ENCODE measurements around the gene HEPACAM.

The HEPACAM gene

GRCh38 chr11:124890683-124891372 lies 45.0 kb downstream of the HEPACAM start (continued):
- TF ChIP-seq, protein P1, sequence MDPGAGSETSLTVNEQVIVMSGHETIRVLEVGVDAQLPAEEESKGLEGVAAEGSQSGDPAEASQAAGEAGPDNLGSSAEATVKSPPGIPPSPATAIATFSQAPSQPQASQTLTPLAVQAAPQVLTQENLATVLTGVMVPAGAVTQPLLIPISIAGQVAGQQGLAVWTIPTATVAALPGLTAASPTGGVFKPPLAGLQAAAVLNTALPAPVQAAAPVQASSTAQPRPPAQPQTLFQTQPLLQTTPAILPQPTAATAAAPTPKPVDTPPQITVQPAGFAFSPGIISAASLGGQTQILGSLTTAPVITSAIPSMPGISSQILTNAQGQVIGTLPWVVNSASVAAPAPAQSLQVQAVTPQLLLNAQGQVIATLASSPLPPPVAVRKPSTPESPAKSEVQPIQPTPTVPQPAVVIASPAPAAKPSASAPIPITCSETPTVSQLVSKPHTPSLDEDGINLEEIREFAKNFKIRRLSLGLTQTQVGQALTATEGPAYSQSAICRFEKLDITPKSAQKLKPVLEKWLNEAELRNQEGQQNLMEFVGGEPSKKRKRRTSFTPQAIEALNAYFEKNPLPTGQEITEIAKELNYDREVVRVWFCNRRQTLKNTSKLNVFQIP (CRISPR knock-in tag; IDR thresholded peaks at IDR 0.05; ENCODE audit: borderline replicate concordance, low read depth) = no peak
- TF ChIP-seq BACH2 (CRISPR knock-in tag; IDR thresholded peaks at IDR 0.05; ENCODE audit: borderline replicate concordance) = no peak
- no peak for TF ChIP-seq ESRRG (CRISPR knock-in tag; IDR thresholded peaks at IDR 0.05)

- TF ChIP-seq ISL1 (CRISPR knock-in tag; IDR thresholded peaks at IDR 0.05) = no peak
- no peak for TF ChIP-seq ZFP3 (CRISPR knock-in tag; IDR thresholded peaks at IDR 0.05)
- TF ChIP-seq BACH2 (CRISPR knock-in tag; IDR thresholded peaks at IDR 0.05; ENCODE audit: borderline replicate concordance) = no peak
- TF ChIP-seq ESRRG (CRISPR knock-in tag; IDR thresholded peaks at IDR 0.05) = no peak
- TF ChIP-seq ZC3H10 (CRISPR knock-in tag; IDR thresholded peaks at IDR 0.05) = no peak
- TF ChIP-seq RARB (CRISPR knock-in tag; IDR thresholded peaks at IDR 0.05) = no peak
- no peak for TF ChIP-seq ZNF70 (CRISPR knock-in tag; IDR thresholded peaks at IDR 0.05)
- no peak for TF ChIP-seq TOX (CRISPR knock-in tag; IDR thresholded peaks at IDR 0.05; ENCODE audit: borderline replicate concordance)
- TF ChIP-seq PPARA (CRISPR knock-in tag; IDR thresholded peaks at IDR 0.05; ENCODE audit: borderline replicate concordance) = no peak
- TF ChIP-seq, protein P2, sequence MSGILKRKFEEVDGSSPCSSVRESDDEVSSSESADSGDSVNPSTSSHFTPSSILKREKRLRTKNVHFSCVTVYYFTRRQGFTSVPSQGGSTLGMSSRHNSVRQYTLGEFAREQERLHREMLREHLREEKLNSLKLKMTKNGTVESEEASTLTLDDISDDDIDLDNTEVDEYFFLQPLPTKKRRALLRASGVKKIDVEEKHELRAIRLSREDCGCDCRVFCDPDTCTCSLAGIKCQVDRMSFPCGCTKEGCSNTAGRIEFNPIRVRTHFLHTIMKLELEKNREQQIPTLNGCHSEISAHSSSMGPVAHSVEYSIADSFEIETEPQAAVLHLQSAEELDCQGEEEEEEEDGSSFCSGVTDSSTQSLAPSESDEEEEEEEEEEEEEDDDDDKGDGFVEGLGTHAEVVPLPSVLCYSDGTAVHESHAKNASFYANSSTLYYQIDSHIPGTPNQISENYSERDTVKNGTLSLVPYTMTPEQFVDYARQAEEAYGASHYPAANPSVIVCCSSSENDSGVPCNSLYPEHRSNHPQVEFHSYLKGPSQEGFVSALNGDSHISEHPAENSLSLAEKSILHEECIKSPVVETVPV (CRISPR knock-in tag; IDR thresholded peaks at IDR 0.05) = no peak
- TF ChIP-seq CREB5 (CRISPR knock-in tag; IDR thresholded peaks at IDR 0.05; ENCODE audit: low read depth) = no peak
- TF ChIP-seq, protein P3, sequence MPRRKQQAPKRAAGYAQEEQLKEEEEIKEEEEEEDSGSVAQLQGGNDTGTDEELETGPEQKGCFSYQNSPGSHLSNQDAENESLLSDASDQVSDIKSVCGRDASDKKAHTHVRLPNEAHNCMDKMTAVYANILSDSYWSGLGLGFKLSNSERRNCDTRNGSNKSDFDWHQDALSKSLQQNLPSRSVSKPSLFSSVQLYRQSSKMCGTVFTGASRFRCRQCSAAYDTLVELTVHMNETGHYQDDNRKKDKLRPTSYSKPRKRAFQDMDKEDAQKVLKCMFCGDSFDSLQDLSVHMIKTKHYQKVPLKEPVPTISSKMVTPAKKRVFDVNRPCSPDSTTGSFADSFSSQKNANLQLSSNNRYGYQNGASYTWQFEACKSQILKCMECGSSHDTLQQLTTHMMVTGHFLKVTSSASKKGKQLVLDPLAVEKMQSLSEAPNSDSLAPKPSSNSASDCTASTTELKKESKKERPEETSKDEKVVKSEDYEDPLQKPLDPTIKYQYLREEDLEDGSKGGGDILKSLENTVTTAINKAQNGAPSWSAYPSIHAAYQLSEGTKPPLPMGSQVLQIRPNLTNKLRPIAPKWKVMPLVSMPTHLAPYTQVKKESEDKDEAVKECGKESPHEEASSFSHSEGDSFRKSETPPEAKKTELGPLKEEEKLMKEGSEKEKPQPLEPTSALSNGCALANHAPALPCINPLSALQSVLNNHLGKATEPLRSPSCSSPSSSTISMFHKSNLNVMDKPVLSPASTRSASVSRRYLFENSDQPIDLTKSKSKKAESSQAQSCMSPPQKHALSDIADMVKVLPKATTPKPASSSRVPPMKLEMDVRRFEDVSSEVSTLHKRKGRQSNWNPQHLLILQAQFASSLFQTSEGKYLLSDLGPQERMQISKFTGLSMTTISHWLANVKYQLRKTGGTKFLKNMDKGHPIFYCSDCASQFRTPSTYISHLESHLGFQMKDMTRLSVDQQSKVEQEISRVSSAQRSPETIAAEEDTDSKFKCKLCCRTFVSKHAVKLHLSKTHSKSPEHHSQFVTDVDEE (CRISPR knock-in tag; IDR thresholded peaks at IDR 0.05) = no peak
- no peak for TF ChIP-seq ZNF565 (CRISPR knock-in tag; conservative IDR thresholded peaks at IDR 0.05; ENCODE audit: low read depth)
- TF ChIP-seq TCF4 (CRISPR knock-in tag; IDR thresholded peaks at IDR 0.05; ENCODE audit: borderline replicate concordance) = no peak
- no peak for TF ChIP-seq ZNF8 (CRISPR knock-in tag; IDR thresholded peaks at IDR 0.05)
- ATAC-seq = no peak
Measured at GRCh38 chr11:124890151-124890550, 45.7 kb downstream of the HEPACAM start.

GRCh38 chr11:124889191-124890091 lies 46.4 kb downstream of the HEPACAM start:
- no peak for ATAC-seq
- TF ChIP-seq ZNF8 (CRISPR knock-in tag; IDR thresholded peaks at IDR 0.05) (no peak), BACH2 (CRISPR knock-in tag; IDR thresholded peaks at IDR 0.05; ENCODE audit: borderline replicate concordance) (no peak)

DNA sequence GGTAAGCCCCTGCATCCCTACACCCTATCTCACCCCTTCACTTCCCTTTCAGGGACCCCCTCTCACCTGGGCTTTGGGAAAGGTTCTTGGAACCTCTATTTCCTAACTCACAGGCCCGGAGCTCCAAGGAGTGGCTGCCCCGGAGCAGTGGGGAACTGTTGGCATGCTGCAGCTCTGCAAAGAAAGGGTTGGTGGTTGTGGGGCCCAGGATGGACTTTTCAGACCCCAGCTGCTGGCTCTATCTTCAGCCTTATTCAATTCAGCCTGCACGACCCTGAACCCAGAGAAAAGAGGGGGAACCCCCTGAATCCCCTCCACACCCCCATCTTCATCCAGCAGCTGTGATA lies 48.2 kb downstream of the HEPACAM start:
- no peak for TF ChIP-seq RARB (CRISPR knock-in tag; IDR thresholded peaks at IDR 0.05)
- TF ChIP-seq CREB5 (CRISPR knock-in tag; IDR thresholded peaks at IDR 0.05; ENCODE audit: low read depth) = no peak
- no peak for TF ChIP-seq ZNF70 (CRISPR knock-in tag; IDR thresholded peaks at IDR 0.05)
- no peak for TF ChIP-seq PATZ1 (CRISPR knock-in tag; IDR thresholded peaks at IDR 0.05; ENCODE audit: borderline replicate concordance)
- TF ChIP-seq BACH2 (CRISPR knock-in tag; IDR thresholded peaks at IDR 0.05; ENCODE audit: borderline replicate concordance) = no peak
- no peak for TF ChIP-seq ESRRG (CRISPR knock-in tag; IDR thresholded peaks at IDR 0.05)
- no peak for TF ChIP-seq ZNF8 (CRISPR knock-in tag; IDR thresholded peaks at IDR 0.05)
- no peak for TF ChIP-seq CSDC2 (CRISPR knock-in tag; IDR thresholded peaks at IDR 0.05)
- no peak for TF ChIP-seq ISL1 (CRISPR knock-in tag; IDR thresholded peaks at IDR 0.05)
- TF ChIP-seq, protein P2 (CRISPR knock-in tag; IDR thresholded peaks at IDR 0.05) = no peak
- no peak for TF ChIP-seq TCF4 (CRISPR knock-in tag; IDR thresholded peaks at IDR 0.05; ENCODE audit: borderline replicate concordance)
- TF ChIP-seq ZFP3 (CRISPR knock-in tag; IDR thresholded peaks at IDR 0.05) = no peak
- no peak for ATAC-seq
